MCF 10A (cell line): ENCODE results near the gene ANKK1. TPM values are rescaled to one million over a fixed set of nuclear protein-coding genes. Genes with fewer than 3 reads are reported as not detected.

Experiments
- BruUV-seq: library from RNA; stranded (reverse); fragments of 400-500 nt; replicated peaks from 2 replicates; lab custom pipeline; 2021; lab: Mats Ljungman, UMichigan
- CTCF ChIA-PET: fragments of 300-600 bp; sonication (Branson Sonifier 250); formaldehyde crosslinking; extraction: SDS; loops from one replicate; lab custom pipeline; 2021; ENCODE audit warnings: antibody characterized with exemption, inconsistent platforms; lab: Yijun Ruan, JAX
- POLR2A ChIA-PET: fragments of 300-600, 350-650 bp; sonication (Branson Sonifier 250); formaldehyde crosslinking; extraction: SDS; loops from one replicate; lab custom pipeline; 2020; ENCODE audit warnings: antibody characterized with exemption, inconsistent platforms; lab: Yijun Ruan, JAX
- DNase-seq: peaks from one replicate; pipeline ENCODE4 v3.0.0-alpha.2; 2018; ENCODE audit not compliant: unreplicated experiment
- H3K27ac Mint-ChIP-seq: one replicate; pipeline ENCODE4 v1.8.0; 2022; ENCODE audit warnings: mild to moderate bottlenecking, low read depth, mixed read lengths; ENCODE audit not compliant: unreplicated experiment
- H3K27me3 Mint-ChIP-seq: one replicate; pipeline ENCODE4 v1.8.0; 2022; ENCODE audit warnings: mixed read lengths; ENCODE audit not compliant: insufficient read depth, unreplicated experiment
- H3K36me3 Mint-ChIP-seq: one replicate; pipeline ENCODE4 v1.8.0; 2022; ENCODE audit warnings: mild to moderate bottlenecking, moderate library complexity, mixed read lengths; ENCODE audit not compliant: insufficient read depth, unreplicated experiment
- H3K4me1 Mint-ChIP-seq: one replicate; pipeline ENCODE4 v1.8.0; 2022; ENCODE audit warnings: mixed read lengths; ENCODE audit not compliant: insufficient read depth, unreplicated experiment
- H3K4me3 Mint-ChIP-seq: one replicate; pipeline ENCODE4 v1.8.0; 2022; ENCODE audit warnings: mild to moderate bottlenecking, moderate library complexity, mixed read lengths; ENCODE audit not compliant: unreplicated experiment
- H3K9me3 Mint-ChIP-seq: one replicate; pipeline ENCODE4 v1.8.0; 2022; ENCODE audit warnings: mixed read lengths; ENCODE audit not compliant: unreplicated experiment
- CTCF ChIP-seq: fragments of 200-600 bp; IDR thresholded peaks from one replicate; pipeline ENCODE4 v1.8.0; 2022; ENCODE audit warnings: antibody characterized with exemption, mild to moderate bottlenecking; ENCODE audit not compliant: unreplicated experiment
- intact Hi-C: fragments of 100-400 bp; cut with micrococcal nuclease; formaldehyde crosslinking; loops from 2 replicates; pipeline ENCODE4 v1.14.1; 2022
- total RNA-seq: library from RNA; stranded (reverse); gene quantifications from 2 replicates; pipeline ENCODE4 v1.2.3, GENCODE V29; 2022

The ANKK1 gene
- total RNA-seq, 1 experiment from 2014 or later, result 0.47 TPM

- Mint-ChIP-seq H3K36me3 (peaks cover 60% of the 10 kb centered on the region), H3K4me1 (no peaks in the 10 kb centered on the region), H3K9me3 (peaks cover 20% of the 10 kb centered on the region), H3K27ac (no peak overlapping the region), H3K4me3 (no peak overlapping the region), H3K27me3 (no peaks in the 10 kb centered on the region)
- TF ChIP-seq CTCF, result no peak
- DNase-seq, result no peak
- BruUV-seq, result no TSS peak
- intact Hi-C loops, result no loop called here
- CTCF ChIA-PET, result interaction anchor here (1.1 kb wide), 1 partner anchor 143 kb away, joined by 3 read pairs; no protein-coding TSS in a partner anchor
- POLR2A ChIA-PET, result no interaction called here
Observed at GRCh38 chr11:113351068-113351450, 36.5 kb upstream of the ANKK1 start.

- H3K36me3 Mint-ChIP-seq, result peaks cover 64% of the 10 kb centered on the region
- no peak for DNase-seq
- no peak overlapping the region for H3K4me3 Mint-ChIP-seq
- BruUV-seq, result no TSS peak
- TF ChIP-seq CTCF, result no peak
- H3K27ac Mint-ChIP-seq, result no peak overlapping the region
- ChIA-PET POLR2A (no interaction called here), CTCF (interaction anchor here (1.1 kb wide), 1 partner anchor 142 kb away, joined by 3 read pairs; no protein-coding TSS in a partner anchor)
- H3K4me1 Mint-ChIP-seq, result no peaks in the 10 kb centered on the region
- H3K27me3 Mint-ChIP-seq, result no peaks in the 10 kb centered on the region
- peaks cover 22% of the 10 kb centered on the region for H3K9me3 Mint-ChIP-seq
- intact Hi-C loops, result no loop called here
Observed at GRCh38 chr11:113351480-113351879, 36.1 kb upstream of the ANKK1 start.

GRCh38 chr11:113356203-113356602 is 31.4 kb upstream of the ANKK1 start:
- intact Hi-C loops, result no loop called here
- Mint-ChIP-seq H3K36me3 (peaks cover 84% of the 10 kb centered on the region), H3K4me3 (no peak overlapping the region), H3K27ac (no peak overlapping the region), H3K27me3 (no peaks in the 10 kb centered on the region), H3K4me1 (no peaks in the 10 kb centered on the region), H3K9me3 (peaks cover 22% of the 10 kb centered on the region)
- BruUV-seq, result no TSS peak
- ChIA-PET POLR2A (no interaction called here), CTCF (no interaction called here)
- no peak for DNase-seq
- no peak for TF ChIP-seq CTCF

- ChIA-PET CTCF (no interaction called here), POLR2A (interaction anchor here (0.6 kb wide), 1 partner anchor 431 kb away, joined by 3 read pairs; no protein-coding TSS in a partner anchor)
- TF ChIP-seq CTCF, result no peak
- intact Hi-C loops, result no loop called here
- Mint-ChIP-seq H3K9me3 (no peaks in the 10 kb centered on the region), H3K36me3 (peaks cover 58% of the 10 kb centered on the region), H3K4me1 (peaks cover 10% of the 10 kb centered on the region), H3K4me3 (no peak overlapping the region), H3K27me3 (no peaks in the 10 kb centered on the region), H3K27ac (no peak overlapping the region)
- DNase-seq, result no peak
- no TSS peak for BruUV-seq
Observed at GRCh38 chr11:113363406-113363805, 24.2 kb upstream of the ANKK1 start.
